GM23338 (cell line): ENCODE results near the gene CENPX. TPM values are rescaled to one million over a fixed set of nuclear protein-coding genes. Genes with fewer than 3 reads are reported as not detected.

Experiments
- ATAC-seq: fragments of 200-7000 bp; cut with Tn5 transposase; 3 replicates; pipeline ENCODE4 v1.9.1; 2020
- DNase-seq: peaks from one replicate; pipeline ENCODE4 v3.0.0-alpha.2; 2015; ENCODE audit warnings: low spot score
- H2AFZ ChIP-seq: fragments of 200-600 bp; sonication (generic); 2 replicates; pipeline ENCODE4 v1.8.0; 2016; ENCODE audit warnings: antibody characterized with exemption, mild to moderate bottlenecking, moderate library complexity
- H3F3A ChIP-seq: fragments of 200-600 bp; sonication (generic); replicated peaks from 2 replicates; pipeline ENCODE4 v1.8.0; 2017; ENCODE audit warnings: antibody characterized with exemption, mixed run types, low read depth
- H3K27ac ChIP-seq: fragments of 200-600 bp; sonication (generic); 2 replicates; pipeline ENCODE4 v1.6.1; 2016; ENCODE audit warnings: low read depth
- H3K27me3 ChIP-seq: fragments of 200-600 bp; sonication (generic); 2 replicates; pipeline ENCODE4 v1.8.0; 2016; ENCODE audit warnings: mild to moderate bottlenecking, mixed run types, moderate library complexity; ENCODE audit not compliant: insufficient read depth
- H3K36me3 ChIP-seq: fragments of 200-600 bp; sonication (generic); 2 replicates; pipeline ENCODE4 v1.8.0; 2016; ENCODE audit warnings: mild to moderate bottlenecking; ENCODE audit not compliant: insufficient read depth
- H3K4me1 ChIP-seq: fragments of 200-600 bp; sonication (generic); 2 replicates; pipeline ENCODE4 v1.8.0; 2016; ENCODE audit warnings: mild to moderate bottlenecking, moderate library complexity; ENCODE audit not compliant: insufficient read depth
- H3K4me2 ChIP-seq: fragments of 200-600 bp; sonication (generic); 2 replicates; pipeline ENCODE4 v1.7.1; 2017; ENCODE audit warnings: mixed run types
- H3K4me3 ChIP-seq: fragments of 200-600 bp; sonication (generic); 2 replicates; pipeline ENCODE4 v1.6.1; 2016; ENCODE audit warnings: mixed run types
- H3K79me2 ChIP-seq: fragments of 200-600 bp; sonication (generic); replicated peaks from 2 replicates; pipeline ENCODE4 v1.8.0; 2017; ENCODE audit warnings: mild to moderate bottlenecking; ENCODE audit not compliant: insufficient read depth
- H3K9me2 ChIP-seq: fragments of 200-600 bp; sonication (generic); 2 replicates; pipeline ENCODE4 v1.8.0; 2017; ENCODE audit not compliant: insufficient read depth
- H4K20me1 ChIP-seq: fragments of 200-600 bp; sonication (generic); replicated peaks from 2 replicates; pipeline ENCODE4 v1.8.0; 2017; ENCODE audit warnings: mild to moderate bottlenecking; ENCODE audit not compliant: insufficient read depth
- H3K27ac Mint-ChIP-seq: 2 replicates; pipeline ENCODE4 v1.8.0; 2020; ENCODE audit warnings: inconsistent platforms, mild to moderate bottlenecking, moderate library complexity, mixed read lengths
- H3K27me3 Mint-ChIP-seq: 3 replicates; pipeline ENCODE4 v1.8.0; 2022; ENCODE audit warnings: low read depth, mild to moderate bottlenecking, moderate library complexity, mixed read lengths, inconsistent platforms; ENCODE audit not compliant: insufficient read depth, poor library complexity
- H3K36me3 Mint-ChIP-seq: 3 replicates; pipeline ENCODE4 v1.8.0; 2021; ENCODE audit warnings: low read depth, mild to moderate bottlenecking, inconsistent platforms, moderate library complexity, mixed read lengths
- H3K4me1 Mint-ChIP-seq: 3 replicates; pipeline ENCODE4 v1.8.0; 2020; ENCODE audit warnings: mild to moderate bottlenecking, inconsistent platforms, mixed read lengths
- H3K4me3 Mint-ChIP-seq: 3 replicates; pipeline ENCODE4 v1.8.0; 2021; ENCODE audit warnings: moderate library complexity, mild to moderate bottlenecking, inconsistent platforms, mixed read lengths
- H3K9me3 Mint-ChIP-seq: 3 replicates; pipeline ENCODE4 v1.8.0; 2020; ENCODE audit warnings: moderate library complexity, mild to moderate bottlenecking, inconsistent platforms, mixed read lengths
- CREB1 ChIP-seq: fragments of 250-450 bp; sonication (Bioruptor Pico); IDR thresholded peaks from 2 replicates; pipeline ENCODE4 v1.5.0; 2020; ENCODE audit warnings: low read depth, mild to moderate bottlenecking, moderate library complexity
- EZH2 ChIP-seq: fragments of 200-600 bp; sonication (generic); IDR thresholded peaks from one replicate; pipeline ENCODE4 v1.8.0; 2017; ENCODE audit warnings: antibody characterized with exemption, mild to moderate bottlenecking, low read depth; ENCODE audit not compliant: unreplicated experiment
- JUNB ChIP-seq: IDR thresholded peaks from one replicate; pipeline ENCODE4 v1.6.1; 2016; ENCODE audit warnings: antibody characterized with exemption; ENCODE audit not compliant: unreplicated experiment
- POLR2AphosphoS5 ChIP-seq: IDR thresholded peaks from 2 replicates; pipeline ENCODE4 v1.6.1; 2016; ENCODE audit warnings: antibody characterized with exemption, low read depth
- STAT1 ChIP-seq: IDR thresholded peaks from one replicate; pipeline ENCODE4 v1.6.1; 2016; ENCODE audit warnings: antibody characterized with exemption; ENCODE audit not compliant: unreplicated experiment
- ZNF331 ChIP-seq: fragments of 250-450 bp; sonication (Bioruptor Pico); IDR thresholded peaks from 2 replicates; pipeline ENCODE4 v1.5.0; 2020; ENCODE audit warnings: low read depth, mild to moderate bottlenecking, moderate library complexity
- polyA plus RNA-seq: library from polyadenylated mRNA; unstranded; fragments of >200 nt; fragmentation: Nextera tagmentation; extraction: Ambion mirVana; gene quantifications from 2 replicates; pipeline ENCODE4 v1.2.1, GENCODE V29; 2016
- total RNA-seq: library from RNA; depleted of rRNA; stranded (reverse); fragments of >200 nt; shearing (Covaris generic); gene quantifications from 2 replicates; pipeline ENCODE4 v1.2.3, GENCODE V29; 2014
- TF ChIP-seq, protein P1 (sequence below): fragments of 250-450 bp; sonication (Bioruptor Pico); IDR thresholded peaks from 2 replicates; pipeline ENCODE4 v1.5.0; 2020; ENCODE audit warnings: mild to moderate bottlenecking, moderate library complexity
- TF ChIP-seq, protein P2 (sequence below), 2 experiments: fragments of 200-600 bp in 1 of 2; sonication (generic) in 1 of 2; conservative IDR thresholded peaks; 2 replicates each; pipeline versions ENCODE4 v1.5.1 to v1.6.1; 2016 to 2017; ENCODE audit warnings: antibody characterized with exemption in 2 of 2, low read depth in 2 of 2, mild to moderate bottlenecking in 2 of 2, moderate library complexity in 1 of 2

CENPX gene
- total and polyA plus RNA-seq, 2 experiments from 2014 or later, result 114 to 157 TPM

DNA sequence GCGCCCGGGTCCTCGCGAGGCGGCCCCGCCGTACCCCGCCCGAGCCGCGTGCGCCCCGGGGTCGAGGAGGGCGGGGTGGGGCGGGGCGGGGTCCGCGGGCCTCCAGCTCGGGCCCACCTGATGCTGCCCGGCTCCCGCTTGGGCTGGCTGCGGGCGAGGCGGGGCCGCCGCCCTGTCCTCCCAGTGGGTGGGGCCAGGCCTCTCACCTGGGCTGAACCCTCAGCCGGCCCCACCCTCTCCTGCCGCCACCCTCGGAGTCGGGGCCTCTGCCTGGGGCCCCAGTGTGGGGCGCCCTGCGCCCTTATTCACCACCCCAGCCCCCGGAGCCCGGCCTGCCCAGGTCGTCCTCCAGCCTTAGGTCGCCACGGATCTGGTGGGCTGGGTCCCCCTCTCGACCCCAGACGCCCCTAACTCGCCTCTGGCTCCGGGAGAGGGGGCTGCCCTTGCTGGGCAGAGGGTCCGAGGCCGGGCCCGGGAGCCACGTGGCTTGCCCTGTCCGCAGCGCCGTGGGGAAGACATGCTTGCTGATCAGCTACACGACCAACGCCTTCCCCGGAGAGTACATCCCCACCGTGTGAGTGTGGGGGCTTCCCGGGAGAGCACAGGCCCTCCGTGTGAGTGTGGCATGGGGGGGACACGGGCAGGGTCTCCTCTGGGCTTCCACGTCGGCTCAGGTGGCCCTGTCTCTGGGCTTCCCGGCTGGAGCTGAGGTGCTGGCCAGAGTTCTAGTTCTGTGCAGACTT lies 9.4 kb upstream of the CENPX start:
- H3K36me3 ChIP-seq, result no peaks in the 10 kb centered on the region
- peak overlapping the region; percentile 79 for H3K4me3 ChIP-seq
- peak; percentile 54 for ATAC-seq
- peak overlapping the region; percentile 75 for H3K4me3 Mint-ChIP-seq
- peak overlapping the region; percentile 92 for H3K4me2 ChIP-seq
- H4K20me1 ChIP-seq, result no peaks in the 10 kb centered on the region; the same call in 1 of the 2 replicates
- DNase-seq, result peak; percentile 86
- peaks cover 12% of the 10 kb centered on the region for H3K27me3 Mint-ChIP-seq
- H3K27ac ChIP-seq, result no peak overlapping the region
- H3K27ac Mint-ChIP-seq, result no peak overlapping the region
- no peaks in the 10 kb centered on the region for H3K9me2 ChIP-seq
- peaks cover 3% of the 10 kb centered on the region; the same call in 2 of the 3 replicates for H3K36me3 Mint-ChIP-seq
- H3K27me3 ChIP-seq, result no peaks in the 10 kb centered on the region
- peaks cover 19% of the 10 kb centered on the region for H3K4me1 Mint-ChIP-seq
- TF ChIP-seq POLR2AphosphoS5, result peak; percentile 49; the same call in 1 of the 2 replicates
- no peak for TF ChIP-seq JUNB
- TF ChIP-seq ZNF331 (CRISPR knock-in tag), result no peak
- no peak for TF ChIP-seq EZH2
- no peak overlapping the region for H2AFZ ChIP-seq
- peaks cover 9% of the 10 kb centered on the region; the same call in 1 of the 2 replicates for H3K4me1 ChIP-seq
- H3K9me3 Mint-ChIP-seq, result no peaks in the 10 kb centered on the region
- peaks cover 18% of the 10 kb centered on the region for H3F3A ChIP-seq
- H3K79me2 ChIP-seq, result peaks cover 8% of the 10 kb centered on the region; the same call in 1 of the 2 replicates

DNA sequence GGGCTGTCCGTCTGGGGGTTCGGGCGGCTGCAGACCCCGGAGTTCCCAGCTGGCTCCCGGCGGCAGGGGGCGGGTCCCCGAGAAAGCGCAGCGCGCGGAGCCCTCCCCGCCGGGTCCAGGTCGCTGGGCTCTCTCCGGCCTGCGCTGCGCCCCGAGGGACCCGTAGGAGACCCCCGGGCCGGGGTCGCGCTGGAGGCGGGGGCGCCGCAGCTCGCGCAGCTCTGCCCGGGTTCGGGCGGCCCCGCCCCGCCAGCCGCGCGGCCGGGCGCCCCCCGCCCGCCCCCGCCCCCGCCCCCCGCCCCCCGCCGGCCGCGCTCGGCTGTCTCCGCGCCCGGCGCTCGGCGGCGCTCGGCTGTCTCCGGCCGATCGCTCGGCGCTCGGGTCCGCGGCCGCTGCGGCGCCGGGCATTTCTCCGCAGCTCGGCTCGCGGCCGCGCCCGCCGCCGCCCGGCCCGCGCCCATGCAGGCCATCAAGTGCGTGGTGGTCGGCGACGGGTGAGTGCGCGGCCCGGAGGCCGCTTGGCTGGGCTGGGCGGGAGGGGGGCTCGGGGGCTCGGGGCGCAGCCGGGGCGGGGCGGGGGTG lies 8.7 kb upstream of the CENPX start, which contains the start of gene RAC3:
Gene RAC3 (plus strand): TSS at position 376 of the 582 bp plus-strand sequence. CDS start 84 bp downstream, at position 460.
- ATAC-seq, result peak; percentile 2; the same call in 2 of the 3 replicates
- H3K36me3 Mint-ChIP-seq, result peaks cover 3% of the 10 kb centered on the region; the same call in 2 of the 3 replicates
- H3K27me3 ChIP-seq, result no peaks in the 10 kb centered on the region
- peak within 1 kb of the TSS; percentile 92 for H3K4me2 ChIP-seq
- peaks cover 8% of the 10 kb centered on the region; the same call in 1 of the 2 replicates for H3K79me2 ChIP-seq
- H3K36me3 ChIP-seq, result no peaks in the 10 kb centered on the region
- peak within 1 kb of the TSS; percentile 79 for H3K4me3 ChIP-seq
- no peak within 1 kb of the TSS for H3K27ac ChIP-seq
- peaks cover 9% of the 10 kb centered on the region; the same call in 1 of the 2 replicates for H3K4me1 ChIP-seq
- H3K9me2 ChIP-seq, result no peaks in the 10 kb centered on the region
- peak within 1 kb of the TSS; percentile 75 for H3K4me3 Mint-ChIP-seq
- H3K27me3 Mint-ChIP-seq, result peaks cover 12% of the 10 kb centered on the region
- H2AFZ ChIP-seq, result 0 out of 2 replicates have a peak within 1 kb of the TSS, but pooled peaks have one; percentile 32
- DNase-seq, result peak; percentile 68
- H3K27ac Mint-ChIP-seq, result no peak within 1 kb of the TSS
- H3K9me3 Mint-ChIP-seq, result no peaks in the 10 kb centered on the region
- H4K20me1 ChIP-seq, result no peaks in the 10 kb centered on the region; the same call in 1 of the 2 replicates
- peaks cover 19% of the 10 kb centered on the region for H3K4me1 Mint-ChIP-seq
- H3F3A ChIP-seq, result peaks cover 16% of the 10 kb centered on the region
- TF ChIP-seq, protein P1, sequence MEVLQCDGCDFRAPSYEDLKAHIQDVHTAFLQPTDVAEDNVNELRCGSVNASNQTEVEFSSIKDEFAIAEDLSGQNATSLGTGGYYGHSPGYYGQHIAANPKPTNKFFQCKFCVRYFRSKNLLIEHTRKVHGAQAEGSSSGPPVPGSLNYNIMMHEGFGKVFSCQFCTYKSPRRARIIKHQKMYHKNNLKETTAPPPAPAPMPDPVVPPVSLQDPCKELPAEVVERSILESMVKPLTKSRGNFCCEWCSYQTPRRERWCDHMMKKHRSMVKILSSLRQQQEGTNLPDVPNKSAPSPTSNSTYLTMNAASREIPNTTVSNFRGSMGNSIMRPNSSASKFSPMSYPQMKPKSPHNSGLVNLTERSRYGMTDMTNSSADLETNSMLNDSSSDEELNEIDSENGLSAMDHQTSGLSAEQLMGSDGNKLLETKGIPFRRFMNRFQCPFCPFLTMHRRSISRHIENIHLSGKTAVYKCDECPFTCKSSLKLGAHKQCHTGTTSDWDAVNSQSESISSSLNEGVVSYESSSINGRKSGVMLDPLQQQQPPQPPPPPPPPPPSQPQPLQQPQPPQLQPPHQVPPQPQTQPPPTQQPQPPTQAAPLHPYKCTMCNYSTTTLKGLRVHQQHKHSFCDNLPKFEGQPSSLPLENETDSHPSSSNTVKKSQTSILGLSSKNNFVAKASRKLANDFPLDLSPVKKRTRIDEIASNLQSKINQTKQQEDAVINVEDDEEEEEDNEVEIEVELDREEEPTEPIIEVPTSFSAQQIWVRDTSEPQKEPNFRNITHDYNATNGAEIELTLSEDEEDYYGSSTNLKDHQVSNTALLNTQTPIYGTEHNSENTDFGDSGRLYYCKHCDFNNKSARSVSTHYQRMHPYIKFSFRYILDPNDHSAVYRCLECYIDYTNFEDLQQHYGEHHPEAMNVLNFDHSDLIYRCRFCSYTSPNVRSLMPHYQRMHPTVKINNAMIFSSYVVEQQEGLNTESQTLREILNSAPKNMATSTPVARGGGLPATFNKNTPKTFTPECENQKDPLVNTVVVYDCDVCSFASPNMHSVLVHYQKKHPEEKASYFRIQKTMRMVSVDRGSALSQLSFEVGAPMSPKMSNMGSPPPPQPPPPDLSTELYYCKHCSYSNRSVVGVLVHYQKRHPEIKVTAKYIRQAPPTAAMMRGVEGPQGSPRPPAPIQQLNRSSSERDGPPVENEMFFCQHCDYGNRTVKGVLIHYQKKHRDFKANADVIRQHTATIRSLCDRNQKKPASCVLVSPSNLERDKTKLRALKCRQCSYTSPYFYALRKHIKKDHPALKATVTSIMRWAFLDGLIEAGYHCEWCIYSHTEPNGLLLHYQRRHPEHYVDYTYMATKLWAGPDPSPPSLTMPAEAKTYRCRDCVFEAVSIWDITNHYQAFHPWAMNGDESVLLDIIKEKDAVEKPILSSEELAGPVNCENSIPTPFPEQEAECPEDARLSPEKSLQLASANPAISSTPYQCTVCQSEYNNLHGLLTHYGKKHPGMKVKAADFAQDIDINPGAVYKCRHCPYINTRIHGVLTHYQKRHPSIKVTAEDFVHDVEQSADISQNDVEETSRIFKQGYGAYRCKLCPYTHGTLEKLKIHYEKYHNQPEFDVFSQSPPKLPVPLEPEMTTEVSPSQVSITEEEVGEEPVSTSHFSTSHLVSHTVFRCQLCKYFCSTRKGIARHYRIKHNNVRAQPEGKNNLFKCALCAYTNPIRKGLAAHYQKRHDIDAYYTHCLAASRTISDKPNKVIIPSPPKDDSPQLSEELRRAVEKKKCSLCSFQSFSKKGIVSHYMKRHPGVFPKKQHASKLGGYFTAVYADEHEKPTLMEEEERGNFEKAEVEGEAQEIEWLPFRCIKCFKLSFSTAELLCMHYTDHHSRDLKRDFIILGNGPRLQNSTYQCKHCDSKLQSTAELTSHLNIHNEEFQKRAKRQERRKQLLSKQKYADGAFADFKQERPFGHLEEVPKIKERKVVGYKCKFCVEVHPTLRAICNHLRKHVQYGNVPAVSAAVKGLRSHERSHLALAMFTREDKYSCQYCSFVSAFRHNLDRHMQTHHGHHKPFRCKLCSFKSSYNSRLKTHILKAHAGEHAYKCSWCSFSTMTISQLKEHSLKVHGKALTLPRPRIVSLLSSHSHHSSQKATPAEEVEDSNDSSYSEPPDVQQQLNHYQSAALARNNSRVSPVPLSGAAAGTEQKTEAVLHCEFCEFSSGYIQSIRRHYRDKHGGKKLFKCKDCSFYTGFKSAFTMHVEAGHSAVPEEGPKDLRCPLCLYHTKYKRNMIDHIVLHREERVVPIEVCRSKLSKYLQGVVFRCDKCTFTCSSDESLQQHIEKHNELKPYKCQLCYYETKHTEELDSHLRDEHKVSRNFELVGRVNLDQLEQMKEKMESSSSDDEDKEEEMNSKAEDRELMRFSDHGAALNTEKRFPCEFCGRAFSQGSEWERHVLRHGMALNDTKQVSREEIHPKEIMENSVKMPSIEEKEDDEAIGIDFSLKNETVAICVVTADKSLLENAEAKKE (CRISPR knock-in tag), result no peak
- TF ChIP-seq, protein P2, sequence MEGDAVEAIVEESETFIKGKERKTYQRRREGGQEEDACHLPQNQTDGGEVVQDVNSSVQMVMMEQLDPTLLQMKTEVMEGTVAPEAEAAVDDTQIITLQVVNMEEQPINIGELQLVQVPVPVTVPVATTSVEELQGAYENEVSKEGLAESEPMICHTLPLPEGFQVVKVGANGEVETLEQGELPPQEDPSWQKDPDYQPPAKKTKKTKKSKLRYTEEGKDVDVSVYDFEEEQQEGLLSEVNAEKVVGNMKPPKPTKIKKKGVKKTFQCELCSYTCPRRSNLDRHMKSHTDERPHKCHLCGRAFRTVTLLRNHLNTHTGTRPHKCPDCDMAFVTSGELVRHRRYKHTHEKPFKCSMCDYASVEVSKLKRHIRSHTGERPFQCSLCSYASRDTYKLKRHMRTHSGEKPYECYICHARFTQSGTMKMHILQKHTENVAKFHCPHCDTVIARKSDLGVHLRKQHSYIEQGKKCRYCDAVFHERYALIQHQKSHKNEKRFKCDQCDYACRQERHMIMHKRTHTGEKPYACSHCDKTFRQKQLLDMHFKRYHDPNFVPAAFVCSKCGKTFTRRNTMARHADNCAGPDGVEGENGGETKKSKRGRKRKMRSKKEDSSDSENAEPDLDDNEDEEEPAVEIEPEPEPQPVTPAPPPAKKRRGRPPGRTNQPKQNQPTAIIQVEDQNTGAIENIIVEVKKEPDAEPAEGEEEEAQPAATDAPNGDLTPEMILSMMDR (conservative IDR thresholded peaks at IDR 0.05; ENCODE audit: low read depth in 2 of 2), result no peak
- TF ChIP-seq CREB1 (CRISPR knock-in tag) (no peak), POLR2AphosphoS5 (no peak), STAT1 (no peak)
